ENCODE data around the gene NUDT19. TPM values are rescaled to one million over a fixed set of nuclear protein-coding genes. Genes with fewer than 3 reads are reported as not detected.
"Not testable (repeated sequence)": the region's sequence is repeated elsewhere in the genome, so short reads cannot be mapped to it uniquely, and the experiment has no call there.

NUDT19 gene
- total RNA-seq, 1 experiment from 2014 or later, result 19.6 TPM

DNA sequence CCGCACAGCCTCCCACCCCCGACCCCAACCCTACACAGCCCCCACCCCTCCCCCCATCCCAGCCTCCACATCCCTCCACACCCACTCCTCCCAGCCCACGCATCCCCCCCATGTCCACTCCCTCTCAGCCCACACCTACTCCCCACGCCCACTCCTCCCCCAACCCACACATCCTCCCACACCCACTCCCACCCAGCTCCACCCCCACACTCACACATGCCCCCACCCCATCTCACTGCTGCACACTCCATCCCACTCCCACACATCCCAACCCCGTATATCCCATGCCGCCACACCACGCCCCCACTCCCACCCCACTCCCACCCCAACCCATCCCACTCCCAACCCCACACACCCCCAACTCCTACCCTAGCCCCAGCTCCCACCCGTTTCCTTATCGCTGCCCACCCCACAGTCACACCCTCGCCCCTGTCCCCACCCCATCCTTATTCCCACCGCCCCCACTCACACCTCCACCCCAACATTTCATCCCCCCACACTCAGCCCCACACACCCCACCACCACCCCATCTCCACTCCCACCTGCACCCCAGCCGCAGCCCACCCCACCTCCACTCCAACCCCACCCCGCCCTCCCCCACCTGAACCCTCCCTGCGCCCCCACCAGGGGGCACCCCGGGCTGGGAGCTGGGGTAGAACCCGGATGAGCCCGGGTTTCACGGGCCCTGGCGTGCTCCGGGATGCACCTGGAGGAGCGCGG lies 28.8 kb downstream of the NUDT19 start:
- H3K9me2 ChIP-seq (replicated peaks; ENCODE audit: insufficient read depth, low read length), result no peaks in the 10 kb centered on the region
- H3K9ac ChIP-seq (ENCODE audit: low read length), result no peak overlapping the region
- H3K27me3 ChIP-seq (ENCODE audit: low read length), result no peaks in the 10 kb centered on the region
- H2AFZ ChIP-seq (ENCODE audit: low read length), result no peak overlapping the region
- no peak overlapping the region for H3K27ac ChIP-seq (ENCODE audit: low read length)
- H3K36me3 ChIP-seq (ENCODE audit: insufficient read depth, low read length), result no peaks in the 10 kb centered on the region
- H3K4me3 ChIP-seq (ENCODE audit: low read length), result no peak overlapping the region
- no peak for DNase-seq
- H3K79me2 ChIP-seq (ENCODE audit: low read length), result no peaks in the 10 kb centered on the region
- no peaks in the 10 kb centered on the region for H3K9me3 ChIP-seq (ENCODE audit: low read length)
- no peaks in the 10 kb centered on the region for H4K20me1 ChIP-seq (ENCODE audit: insufficient read depth, low read depth, low read length)
- H3K4me2 ChIP-seq (ENCODE audit: low read depth, low read length, poor library complexity, severe bottlenecking), result no peak overlapping the region
- H3K4me1 ChIP-seq (ENCODE audit: low read length), result no peaks in the 10 kb centered on the region

DNA sequence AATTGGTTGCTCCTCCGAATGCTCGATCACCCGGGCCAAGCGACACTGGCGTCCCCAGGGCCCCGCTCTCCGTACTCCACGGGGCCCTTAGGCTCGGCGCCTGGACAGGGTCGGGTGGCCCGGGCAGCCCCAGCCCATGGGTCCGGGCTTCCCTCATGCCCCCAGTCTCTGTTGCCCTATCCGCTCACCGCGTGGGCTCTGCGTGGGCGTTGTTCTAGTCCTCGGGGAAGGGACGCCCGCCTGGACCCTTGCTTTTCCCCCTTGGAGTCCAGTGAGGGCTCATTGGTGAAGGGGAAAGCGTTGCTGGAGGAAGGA lies 29.3 kb downstream of the NUDT19 start:
- no peak for DNase-seq
- H3K36me3 ChIP-seq (ENCODE audit: insufficient read depth, low read length), result no peaks in the 10 kb centered on the region
- H4K20me1 ChIP-seq (ENCODE audit: insufficient read depth, low read depth, low read length), result no peaks in the 10 kb centered on the region
- no peaks in the 10 kb centered on the region for H3K9me3 ChIP-seq (ENCODE audit: low read length)
- H3K9ac ChIP-seq (ENCODE audit: low read length), result no peak overlapping the region
- H3K4me2 ChIP-seq (ENCODE audit: low read depth, low read length, poor library complexity, severe bottlenecking), result no peak overlapping the region
- H3K27ac ChIP-seq (ENCODE audit: low read length), result no peak overlapping the region
- H3K4me1 ChIP-seq (ENCODE audit: low read length), result no peaks in the 10 kb centered on the region
- H3K9me2 ChIP-seq (replicated peaks; ENCODE audit: insufficient read depth, low read length), result no peaks in the 10 kb centered on the region
- no peaks in the 10 kb centered on the region for H3K27me3 ChIP-seq (ENCODE audit: low read length)
- H3K79me2 ChIP-seq (ENCODE audit: low read length), result no peaks in the 10 kb centered on the region
- H2AFZ ChIP-seq (ENCODE audit: low read length), result no peak overlapping the region
- no peak overlapping the region for H3K4me3 ChIP-seq (ENCODE audit: low read length)

DNA sequence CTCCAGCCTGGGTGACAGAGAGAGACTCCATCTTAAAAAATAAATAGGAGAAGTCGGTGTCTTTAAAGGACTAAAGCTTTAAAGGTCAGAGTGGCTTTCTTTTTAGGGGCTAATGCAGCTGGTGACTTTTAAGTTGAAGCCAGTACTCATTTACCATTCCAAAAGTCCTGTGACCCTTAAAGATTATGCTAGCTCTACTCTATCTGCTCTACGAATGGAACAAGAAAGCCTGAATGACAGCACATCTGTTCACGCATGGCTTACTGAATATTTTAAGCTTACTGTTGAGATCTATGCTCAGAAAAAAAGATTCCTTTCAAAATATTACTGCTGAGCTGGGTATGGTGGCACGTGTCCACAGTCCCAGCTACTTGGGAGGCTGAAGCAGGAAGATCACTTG lies 44.3 kb downstream of the NUDT19 start:
- Histone ChIP-seq H3K9ac (ENCODE audit: low read length) (no peak overlapping the region), H3K4me1 (ENCODE audit: low read length) (peaks cover 6% of the 10 kb centered on the region), H3K4me2 (ENCODE audit: low read depth, low read length, poor library complexity, severe bottlenecking) (no peak overlapping the region), H4K20me1 (ENCODE audit: insufficient read depth, low read depth, low read length) (no peaks in the 10 kb centered on the region), H3K9me3 (ENCODE audit: low read length) (no peaks in the 10 kb centered on the region), H3K9me2 (replicated peaks; ENCODE audit: insufficient read depth, low read length) (no peaks in the 10 kb centered on the region), H3K27ac (ENCODE audit: low read length) (no peak overlapping the region), H3K4me3 (ENCODE audit: low read length) (no peak overlapping the region), H2AFZ (ENCODE audit: low read length) (no peak overlapping the region), H3K36me3 (ENCODE audit: insufficient read depth, low read length) (no peaks in the 10 kb centered on the region), H3K27me3 (ENCODE audit: low read length) (no peaks in the 10 kb centered on the region), H3K79me2 (ENCODE audit: low read length) (no peaks in the 10 kb centered on the region)
- no peak for DNase-seq

DNA sequence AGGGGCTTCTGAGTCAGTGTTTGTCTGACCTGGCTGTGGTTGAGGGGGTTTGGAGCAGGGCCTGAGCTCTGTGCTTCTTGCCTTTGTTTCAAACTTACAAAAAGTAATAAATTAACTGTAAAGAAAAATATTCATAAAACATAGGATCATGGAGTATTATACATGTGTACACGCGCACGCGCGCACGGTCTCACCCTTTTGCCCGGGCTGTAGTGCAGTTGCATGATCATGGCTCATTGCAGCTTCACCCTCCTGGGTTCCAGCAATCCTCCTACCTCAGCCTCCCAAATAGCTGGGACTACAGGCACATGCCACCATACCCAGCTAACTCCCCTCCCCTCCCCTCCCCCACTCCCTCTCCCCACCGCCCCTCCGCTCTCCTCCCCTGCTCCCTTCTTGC lies 51.4 kb downstream of the NUDT19 start:
- no peaks in the 10 kb centered on the region for H3K79me2 ChIP-seq (ENCODE audit: low read length)
- no peak overlapping the region for H3K4me2 ChIP-seq (ENCODE audit: low read depth, low read length, poor library complexity, severe bottlenecking)
- no peaks in the 10 kb centered on the region for H3K36me3 ChIP-seq (ENCODE audit: insufficient read depth, low read length)
- no peak for DNase-seq
- H3K9me2 ChIP-seq (replicated peaks; ENCODE audit: insufficient read depth, low read length), result no peaks in the 10 kb centered on the region
- no peak overlapping the region for H3K4me3 ChIP-seq (ENCODE audit: low read length)
- H3K9ac ChIP-seq (ENCODE audit: low read length), result no peak overlapping the region
- no peak overlapping the region for H3K27ac ChIP-seq (ENCODE audit: low read length)
- H4K20me1 ChIP-seq (ENCODE audit: insufficient read depth, low read depth, low read length), result no peaks in the 10 kb centered on the region
- H3K4me1 ChIP-seq (ENCODE audit: low read length), result peaks cover 6% of the 10 kb centered on the region
- no peak overlapping the region for H2AFZ ChIP-seq (ENCODE audit: low read length)
- H3K27me3 ChIP-seq (ENCODE audit: low read length), result no peaks in the 10 kb centered on the region
- H3K9me3 ChIP-seq (ENCODE audit: low read length), result no peaks in the 10 kb centered on the region

DNA sequence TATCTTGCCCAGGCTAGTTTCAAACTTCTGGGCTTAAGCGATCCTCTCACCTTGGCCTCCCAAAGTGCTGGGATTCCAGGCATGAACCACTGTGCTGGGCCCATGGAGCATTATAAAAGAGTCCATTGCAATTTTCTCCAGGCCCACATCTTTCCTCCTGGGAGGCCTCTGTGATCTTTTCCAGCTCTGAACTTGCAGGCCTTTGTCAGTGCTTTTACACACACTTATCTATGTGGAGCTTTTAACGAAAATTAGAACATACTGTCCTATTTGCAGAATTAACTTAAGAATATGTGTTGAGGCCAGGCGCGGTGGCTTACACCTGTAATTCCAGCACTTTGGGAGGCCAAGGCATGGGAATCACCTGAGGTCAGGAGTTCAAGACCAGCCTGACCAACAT lies 51.8 kb downstream of the NUDT19 start:
- H3K79me2 ChIP-seq (ENCODE audit: low read length), result no peaks in the 10 kb centered on the region
- H3K9me3 ChIP-seq (ENCODE audit: low read length), result no peaks in the 10 kb centered on the region
- H3K27me3 ChIP-seq (ENCODE audit: low read length), result no peaks in the 10 kb centered on the region

DNA sequence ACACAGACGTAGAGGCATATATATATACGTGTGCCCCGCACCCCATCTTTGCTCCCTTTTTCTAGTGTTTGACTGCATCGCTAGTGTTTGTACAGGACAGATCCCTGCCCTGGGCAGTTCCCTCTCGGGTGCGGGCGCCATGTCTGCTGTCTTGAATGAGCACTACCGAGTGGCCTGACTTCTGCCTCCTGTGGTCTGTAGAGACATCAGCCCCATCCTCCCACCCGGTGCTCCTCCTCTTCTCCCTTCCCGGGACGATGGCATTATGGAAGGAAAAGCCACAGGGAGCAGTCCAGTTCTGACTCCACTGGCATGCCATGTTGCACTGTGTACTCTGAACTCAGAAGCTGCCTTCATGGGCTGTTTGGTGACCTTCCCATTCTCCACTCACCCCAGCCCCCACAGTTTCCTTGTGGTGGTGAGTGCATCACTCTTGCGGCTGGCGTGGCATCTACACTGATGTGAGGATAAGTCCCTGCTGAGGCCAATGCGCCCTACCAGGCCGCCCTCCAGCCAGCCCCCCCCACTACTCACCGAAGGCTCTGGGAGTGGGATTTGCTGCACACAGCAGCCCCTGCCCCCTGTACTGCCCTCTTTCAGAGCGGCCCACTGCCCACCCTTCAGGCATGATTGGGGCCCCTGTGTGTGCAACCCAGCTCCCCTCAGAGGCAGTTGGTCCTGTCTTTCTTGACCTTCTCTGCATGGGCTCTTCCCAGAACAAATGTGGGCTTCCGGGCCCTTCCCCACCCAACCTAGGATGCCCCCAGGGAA lies 53.1 kb downstream of the NUDT19 start:
- H2AFZ ChIP-seq (ENCODE audit: low read length), result no peak overlapping the region
- no peaks in the 10 kb centered on the region for H3K9me3 ChIP-seq (ENCODE audit: low read length)
- no peak overlapping the region for H3K9ac ChIP-seq (ENCODE audit: low read length)
- H3K4me2 ChIP-seq (ENCODE audit: low read depth, low read length, poor library complexity, severe bottlenecking), result no peak overlapping the region
- DNase-seq, result no peak
- no peak overlapping the region for H3K27ac ChIP-seq (ENCODE audit: low read length)
- no peaks in the 10 kb centered on the region for H3K9me2 ChIP-seq (replicated peaks; ENCODE audit: insufficient read depth, low read length)
- H4K20me1 ChIP-seq (ENCODE audit: insufficient read depth, low read depth, low read length), result no peaks in the 10 kb centered on the region
- no peaks in the 10 kb centered on the region for H3K27me3 ChIP-seq (ENCODE audit: low read length)
- H3K36me3 ChIP-seq (ENCODE audit: insufficient read depth, low read length), result no peaks in the 10 kb centered on the region
- H3K79me2 ChIP-seq (ENCODE audit: low read length), result no peaks in the 10 kb centered on the region
- H3K4me1 ChIP-seq (ENCODE audit: low read length), result peaks cover 8% of the 10 kb centered on the region; the same call in 1 of the 2 replicates
- H3K4me3 ChIP-seq (ENCODE audit: low read length), result no peak overlapping the region

More for the DNA sequence above, 51.8 kb downstream of the NUDT19 start:
- Histone ChIP-seq H3K9ac (ENCODE audit: low read length) (no peak overlapping the region), H3K36me3 (ENCODE audit: insufficient read depth, low read length) (no peaks in the 10 kb centered on the region), H3K27ac (ENCODE audit: low read length) (no peak overlapping the region), H2AFZ (ENCODE audit: low read length) (no peak overlapping the region), H4K20me1 (ENCODE audit: insufficient read depth, low read depth, low read length) (no peaks in the 10 kb centered on the region), H3K9me2 (replicated peaks; ENCODE audit: insufficient read depth, low read length) (no peaks in the 10 kb centered on the region), H3K4me2 (ENCODE audit: low read depth, low read length, poor library complexity, severe bottlenecking) (no peak overlapping the region), H3K4me3 (ENCODE audit: low read length) (no peak overlapping the region), H3K4me1 (ENCODE audit: low read length) (peaks cover 8% of the 10 kb centered on the region)
- DNase-seq, result no peak

DNA sequence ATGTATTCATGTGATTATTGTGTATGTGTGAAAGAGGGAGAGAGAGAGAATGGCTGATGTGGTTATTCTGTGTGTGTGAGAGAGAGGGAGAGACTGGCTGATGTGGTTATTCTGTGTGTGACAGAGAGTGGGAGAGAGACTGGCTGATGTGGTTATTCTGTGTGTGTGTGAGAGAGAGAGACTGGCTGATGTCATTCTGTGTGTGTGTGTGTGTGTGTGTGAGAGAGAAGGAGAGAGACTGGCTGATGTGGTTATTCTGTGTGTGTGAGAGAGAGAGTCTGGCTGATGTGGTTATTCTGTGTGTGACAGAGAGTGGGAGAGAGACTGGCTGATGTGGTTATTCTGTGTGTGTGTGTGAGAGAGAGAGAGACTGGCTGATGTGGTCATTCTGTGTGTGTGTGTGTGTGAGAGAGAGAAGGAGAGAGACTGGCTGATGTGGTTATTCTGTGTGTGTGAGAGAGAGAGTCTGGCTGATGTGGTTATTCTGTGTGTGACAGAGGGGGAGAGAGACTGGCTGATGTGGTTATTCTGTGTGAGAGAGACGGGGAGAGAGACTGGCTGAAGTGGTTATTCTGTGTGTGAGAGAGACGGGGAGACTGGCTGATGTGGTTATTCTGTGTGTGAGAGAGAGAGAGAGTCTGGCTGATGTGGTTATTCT lies 54.1 kb downstream of the NUDT19 start:
- H4K20me1 ChIP-seq (ENCODE audit: insufficient read depth, low read depth, low read length); H3K79me2 ChIP-seq (ENCODE audit: low read length); H3K27me3 ChIP-seq (ENCODE audit: low read length); H3K27ac ChIP-seq (ENCODE audit: low read length); DNase-seq; H2AFZ ChIP-seq (ENCODE audit: low read length); H3K9ac ChIP-seq (ENCODE audit: low read length); H3K9me3 ChIP-seq (ENCODE audit: low read length); H3K9me2 ChIP-seq (replicated peaks; ENCODE audit: insufficient read depth, low read length); H3K4me2 ChIP-seq (ENCODE audit: low read depth, low read length, poor library complexity, severe bottlenecking); H3K4me3 ChIP-seq (ENCODE audit: low read length); H3K36me3 ChIP-seq (ENCODE audit: insufficient read depth, low read length); H3K4me1 ChIP-seq (ENCODE audit: low read length): not testable (repeated sequence)

DNA sequence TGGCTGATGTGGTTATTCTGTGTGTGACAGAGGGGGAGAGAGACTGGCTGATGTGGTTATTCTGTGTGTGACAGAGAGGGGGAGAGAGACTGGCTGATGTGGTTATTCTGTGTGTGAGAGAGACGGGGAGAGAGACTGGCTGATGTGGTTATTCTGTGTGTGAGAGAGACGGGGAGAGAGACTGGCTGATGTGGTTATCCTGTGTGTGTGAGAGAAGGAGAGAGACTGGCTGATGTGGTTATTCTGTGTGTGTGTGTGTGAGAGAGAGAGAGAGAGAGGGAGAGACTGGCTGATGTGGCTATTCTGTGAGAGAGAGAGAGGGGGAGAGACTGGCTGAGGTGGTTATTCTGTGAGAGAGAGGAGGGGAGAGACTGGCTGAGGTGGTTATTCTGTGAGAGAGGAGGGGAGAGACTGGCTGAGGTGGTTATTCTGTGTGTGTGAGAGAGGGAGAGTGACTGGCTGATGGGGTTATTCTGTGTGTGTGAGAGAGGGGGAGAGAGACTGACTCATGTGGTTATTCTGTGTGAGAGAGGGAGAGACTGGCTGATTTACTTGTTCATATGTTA lies 55.1 kb downstream of the NUDT19 start:
- DNase-seq; H3K27ac ChIP-seq (ENCODE audit: low read length); H2AFZ ChIP-seq (ENCODE audit: low read length); H3K9ac ChIP-seq (ENCODE audit: low read length); H4K20me1 ChIP-seq (ENCODE audit: insufficient read depth, low read depth, low read length); H3K27me3 ChIP-seq (ENCODE audit: low read length); H3K9me3 ChIP-seq (ENCODE audit: low read length); H3K36me3 ChIP-seq (ENCODE audit: insufficient read depth, low read length); H3K4me1 ChIP-seq (ENCODE audit: low read length); H3K79me2 ChIP-seq (ENCODE audit: low read length); H3K4me3 ChIP-seq (ENCODE audit: low read length); H3K9me2 ChIP-seq (replicated peaks; ENCODE audit: insufficient read depth, low read length); H3K4me2 ChIP-seq (ENCODE audit: low read depth, low read length, poor library complexity, severe bottlenecking): not testable (repeated sequence)

Measured in Karpas-422 (cell line).